NT2/D1 (cell line): ENCODE data around the gene PRKAA1.

ENCODE experiments used
- YY1 ChIP-seq: IDR thresholded peaks from 2 replicates; pipeline ENCODE4 v1.6.1; 2011; ENCODE audit not compliant: insufficient read length, insufficient read depth
- ZNF274 ChIP-seq: IDR thresholded peaks from 2 replicates; pipeline ENCODE4 v1.6.1; 2011; ENCODE audit warnings: mild to moderate bottlenecking, low read depth, low read length

DNA sequence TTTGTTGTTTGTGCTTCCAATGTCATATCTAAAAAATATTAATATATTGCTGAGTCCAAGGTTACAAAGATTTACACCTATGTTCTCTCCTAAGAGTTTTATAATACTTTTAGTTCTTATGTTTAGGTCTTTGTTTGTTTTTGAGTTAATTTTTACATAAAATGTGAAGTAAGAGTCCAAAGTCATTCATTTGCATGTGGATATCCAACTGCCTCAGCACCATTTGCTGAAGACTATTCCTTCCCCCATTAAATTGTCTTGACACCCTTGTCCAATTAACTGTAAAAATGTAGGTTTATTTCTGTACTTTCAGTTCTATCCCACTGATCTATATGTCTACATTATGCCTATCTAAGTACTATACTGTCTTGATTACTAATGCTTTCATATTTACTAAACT is 78.1 kb downstream of the PRKAA1 start:
- TF ChIP-seq YY1, result no peak
- no peak for TF ChIP-seq ZNF274
